ENCODE results near the gene MYO18B. TPM values are rescaled to one million over a fixed set of nuclear protein-coding genes. Genes with fewer than 3 reads are reported as not detected.

MYO18B gene
- total RNA-seq, 1 donor from 2014 or later: not detected

DNA sequence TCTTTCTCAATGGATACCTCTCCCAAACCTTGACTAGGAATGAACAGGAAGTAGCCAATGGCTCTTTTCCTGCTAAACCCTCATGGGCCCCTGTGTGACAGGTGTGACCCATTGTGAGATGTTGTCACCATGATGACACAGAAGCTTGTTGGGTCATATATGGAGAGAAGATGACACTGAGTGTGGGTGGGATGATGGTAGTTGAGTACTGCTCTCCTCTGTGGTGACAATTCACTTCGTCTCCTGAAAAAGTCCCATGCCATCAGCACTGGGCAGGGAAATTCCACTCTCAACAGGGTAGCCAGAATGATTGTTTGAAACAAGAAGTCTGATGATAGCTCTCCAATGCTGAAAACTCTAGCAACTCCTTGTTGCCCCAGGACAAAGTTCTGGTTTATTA lies 333.3 kb downstream of the MYO18B start:
- no peak for FAIRE-seq
- TF ChIP-seq, protein P1, sequence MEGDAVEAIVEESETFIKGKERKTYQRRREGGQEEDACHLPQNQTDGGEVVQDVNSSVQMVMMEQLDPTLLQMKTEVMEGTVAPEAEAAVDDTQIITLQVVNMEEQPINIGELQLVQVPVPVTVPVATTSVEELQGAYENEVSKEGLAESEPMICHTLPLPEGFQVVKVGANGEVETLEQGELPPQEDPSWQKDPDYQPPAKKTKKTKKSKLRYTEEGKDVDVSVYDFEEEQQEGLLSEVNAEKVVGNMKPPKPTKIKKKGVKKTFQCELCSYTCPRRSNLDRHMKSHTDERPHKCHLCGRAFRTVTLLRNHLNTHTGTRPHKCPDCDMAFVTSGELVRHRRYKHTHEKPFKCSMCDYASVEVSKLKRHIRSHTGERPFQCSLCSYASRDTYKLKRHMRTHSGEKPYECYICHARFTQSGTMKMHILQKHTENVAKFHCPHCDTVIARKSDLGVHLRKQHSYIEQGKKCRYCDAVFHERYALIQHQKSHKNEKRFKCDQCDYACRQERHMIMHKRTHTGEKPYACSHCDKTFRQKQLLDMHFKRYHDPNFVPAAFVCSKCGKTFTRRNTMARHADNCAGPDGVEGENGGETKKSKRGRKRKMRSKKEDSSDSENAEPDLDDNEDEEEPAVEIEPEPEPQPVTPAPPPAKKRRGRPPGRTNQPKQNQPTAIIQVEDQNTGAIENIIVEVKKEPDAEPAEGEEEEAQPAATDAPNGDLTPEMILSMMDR (IDR thresholded peaks at IDR 0.05; ENCODE audit: insufficient read depth, low read length, severe bottlenecking): no peak
- no peaks in the 10 kb centered on the region for H3K27me3 ChIP-seq (ENCODE audit: control insufficient read depth, insufficient read depth, low read length)
- no peak for DNase-seq (ENCODE audit: low read depth)
- H3K36me3 ChIP-seq (ENCODE audit: control insufficient read depth, insufficient read depth, low read length): no peaks in the 10 kb centered on the region
- no peak overlapping the region for H3K4me3 ChIP-seq (ENCODE audit: low read depth, low read length)

DNA sequence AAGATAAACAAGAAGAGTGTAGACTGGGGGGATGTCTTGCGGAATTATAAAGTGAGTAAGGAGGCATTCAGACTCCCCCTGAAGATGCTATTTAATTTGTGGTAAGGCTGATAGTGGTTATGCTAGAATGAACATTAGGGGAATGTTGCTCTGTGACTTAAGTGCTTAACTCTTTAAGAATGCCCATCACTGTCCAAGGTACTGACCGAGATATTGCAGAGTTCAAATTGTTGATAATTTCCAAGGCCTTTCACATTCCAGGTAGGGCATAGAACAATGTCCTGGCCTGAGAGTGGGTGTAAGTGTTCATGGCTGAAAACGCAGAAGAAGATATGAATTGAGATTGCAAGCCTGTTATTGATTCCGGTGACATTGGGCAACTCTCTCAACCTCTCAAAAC lies 337.0 kb downstream of the MYO18B start:
- Histone ChIP-seq H3K27me3 (ENCODE audit: control insufficient read depth, insufficient read depth, low read length) (no peaks in the 10 kb centered on the region), H3K36me3 (ENCODE audit: control insufficient read depth, insufficient read depth, low read length) (no peaks in the 10 kb centered on the region), H3K4me3 (ENCODE audit: low read depth, low read length) (no peak overlapping the region)
- TF ChIP-seq, protein P1 (IDR thresholded peaks at IDR 0.05; ENCODE audit: insufficient read depth, low read length, severe bottlenecking): no peak
- FAIRE-seq (no peak), DNase-seq (ENCODE audit: low read depth) (no peak)

Other genes starting within 250 kb of the MYO18B start
- 4.2 and 4.6 TPM in 2 replicates for gene GRK3, start 177.5 kb upstream of the MYO18B start, total RNA-seq

All from bronchial epithelial cell (primary cell).